Calu3 (cell line): Measurements from ENCODE around the gene YPEL3. TPM values are rescaled to one million over a fixed set of nuclear protein-coding genes. Genes with fewer than 3 reads are reported as not detected.

ENCODE experiments used
- BruUV-seq: library from RNA; stranded (reverse); fragments of 400-500 nt; replicated peaks from 2 replicates; lab custom pipeline; 2021; lab: Mats Ljungman, UMichigan
- CTCF ChIA-PET: fragments of 300-600 bp; sonication (Branson Sonifier 250); formaldehyde crosslinking; loops from one replicate; lab custom pipeline; 2022; ENCODE audit warnings: antibody characterized with exemption; lab: Charles Lee
- DNase-seq: peaks from one replicate; pipeline ENCODE4 v3.0.0; 2022
- H3K27ac Mint-ChIP-seq: one replicate; pipeline ENCODE4 v1.8.0; 2022; ENCODE audit warnings: mixed read lengths; ENCODE audit not compliant: unreplicated experiment
- H3K27me3 Mint-ChIP-seq: one replicate; pipeline ENCODE4 v1.8.0; 2022; ENCODE audit warnings: mixed read lengths; ENCODE audit not compliant: unreplicated experiment
- H3K36me3 Mint-ChIP-seq: one replicate; pipeline ENCODE4 v1.8.0; 2022; ENCODE audit warnings: mild to moderate bottlenecking, moderate library complexity, mixed read lengths; ENCODE audit not compliant: insufficient read depth, unreplicated experiment
- H3K4me1 Mint-ChIP-seq: one replicate; pipeline ENCODE4 v1.8.0; 2022; ENCODE audit warnings: mild to moderate bottlenecking, low read depth, mixed read lengths; ENCODE audit not compliant: unreplicated experiment
- H3K4me3 Mint-ChIP-seq: one replicate; pipeline ENCODE4 v1.8.0; 2022; ENCODE audit warnings: mild to moderate bottlenecking, low read depth, moderate library complexity, mixed read lengths; ENCODE audit not compliant: unreplicated experiment
- H3K9me3 Mint-ChIP-seq: one replicate; pipeline ENCODE4 v1.8.0; 2022; ENCODE audit warnings: low read depth, mixed read lengths; ENCODE audit not compliant: unreplicated experiment
- intact Hi-C: fragments of 100-400 bp; cut with micrococcal nuclease; formaldehyde crosslinking; loops from one replicate; pipeline ENCODE4 v1.10.0; 2022; ENCODE audit not compliant: unreplicated experiment
- total RNA-seq: library from RNA; stranded (reverse); gene quantifications from 2 replicates; pipeline ENCODE4 v1.2.3, GENCODE V29; 2022
- TF ChIP-seq, protein P1 (sequence below): fragments of 200-600 bp; IDR thresholded peaks from one replicate; pipeline ENCODE4 v1.8.0; 2022; ENCODE audit warnings: antibody characterized with exemption; ENCODE audit not compliant: unreplicated experiment

The YPEL3 gene
- total RNA-seq, 1 experiment from 2014 or later: 21.1 TPM

DNA sequence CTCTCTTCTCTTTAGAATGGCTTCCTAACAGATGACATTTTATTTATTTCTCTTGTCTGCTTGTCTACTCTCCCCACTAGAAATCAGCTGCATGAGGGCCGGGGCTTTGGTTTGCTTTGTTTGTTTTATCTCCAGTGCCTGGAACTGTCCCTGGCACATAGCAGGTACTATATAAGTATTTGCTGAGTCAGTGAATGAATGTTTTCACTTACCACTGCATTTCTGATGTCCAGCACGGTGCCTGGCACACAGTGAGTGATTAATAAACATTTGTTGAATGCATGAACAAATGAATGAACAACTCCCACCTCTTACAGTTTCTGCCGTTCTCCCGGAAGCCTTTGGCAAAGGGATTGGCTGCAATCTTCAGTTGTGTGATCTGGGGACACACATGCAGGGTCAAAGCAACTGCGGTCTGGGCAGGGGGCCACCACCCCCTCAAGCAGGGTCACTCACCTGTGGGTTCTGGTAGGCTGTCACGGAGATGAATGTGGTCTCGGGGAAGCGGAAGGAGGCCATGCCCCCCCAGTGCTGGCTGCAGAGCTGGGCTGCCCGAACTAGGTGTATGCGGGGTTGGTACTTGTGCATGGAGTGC lies 7.7 kb downstream of the YPEL3 start:
- Mint-ChIP-seq H3K36me3 (peaks cover 68% of the 10 kb centered on the region), H3K27me3 (no peaks in the 10 kb centered on the region), H3K4me1 (peaks cover 47% of the 10 kb centered on the region), H3K4me3 (no peak overlapping the region), H3K27ac (peak overlapping the region; percentile 67), H3K9me3 (no peaks in the 10 kb centered on the region)
- DNase-seq: no peak
- TF ChIP-seq, protein P1, sequence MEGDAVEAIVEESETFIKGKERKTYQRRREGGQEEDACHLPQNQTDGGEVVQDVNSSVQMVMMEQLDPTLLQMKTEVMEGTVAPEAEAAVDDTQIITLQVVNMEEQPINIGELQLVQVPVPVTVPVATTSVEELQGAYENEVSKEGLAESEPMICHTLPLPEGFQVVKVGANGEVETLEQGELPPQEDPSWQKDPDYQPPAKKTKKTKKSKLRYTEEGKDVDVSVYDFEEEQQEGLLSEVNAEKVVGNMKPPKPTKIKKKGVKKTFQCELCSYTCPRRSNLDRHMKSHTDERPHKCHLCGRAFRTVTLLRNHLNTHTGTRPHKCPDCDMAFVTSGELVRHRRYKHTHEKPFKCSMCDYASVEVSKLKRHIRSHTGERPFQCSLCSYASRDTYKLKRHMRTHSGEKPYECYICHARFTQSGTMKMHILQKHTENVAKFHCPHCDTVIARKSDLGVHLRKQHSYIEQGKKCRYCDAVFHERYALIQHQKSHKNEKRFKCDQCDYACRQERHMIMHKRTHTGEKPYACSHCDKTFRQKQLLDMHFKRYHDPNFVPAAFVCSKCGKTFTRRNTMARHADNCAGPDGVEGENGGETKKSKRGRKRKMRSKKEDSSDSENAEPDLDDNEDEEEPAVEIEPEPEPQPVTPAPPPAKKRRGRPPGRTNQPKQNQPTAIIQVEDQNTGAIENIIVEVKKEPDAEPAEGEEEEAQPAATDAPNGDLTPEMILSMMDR: no peak
- CTCF ChIA-PET: no interaction called here
- intact Hi-C loops: no loop called here
- BruUV-seq: no TSS peak

DNA sequence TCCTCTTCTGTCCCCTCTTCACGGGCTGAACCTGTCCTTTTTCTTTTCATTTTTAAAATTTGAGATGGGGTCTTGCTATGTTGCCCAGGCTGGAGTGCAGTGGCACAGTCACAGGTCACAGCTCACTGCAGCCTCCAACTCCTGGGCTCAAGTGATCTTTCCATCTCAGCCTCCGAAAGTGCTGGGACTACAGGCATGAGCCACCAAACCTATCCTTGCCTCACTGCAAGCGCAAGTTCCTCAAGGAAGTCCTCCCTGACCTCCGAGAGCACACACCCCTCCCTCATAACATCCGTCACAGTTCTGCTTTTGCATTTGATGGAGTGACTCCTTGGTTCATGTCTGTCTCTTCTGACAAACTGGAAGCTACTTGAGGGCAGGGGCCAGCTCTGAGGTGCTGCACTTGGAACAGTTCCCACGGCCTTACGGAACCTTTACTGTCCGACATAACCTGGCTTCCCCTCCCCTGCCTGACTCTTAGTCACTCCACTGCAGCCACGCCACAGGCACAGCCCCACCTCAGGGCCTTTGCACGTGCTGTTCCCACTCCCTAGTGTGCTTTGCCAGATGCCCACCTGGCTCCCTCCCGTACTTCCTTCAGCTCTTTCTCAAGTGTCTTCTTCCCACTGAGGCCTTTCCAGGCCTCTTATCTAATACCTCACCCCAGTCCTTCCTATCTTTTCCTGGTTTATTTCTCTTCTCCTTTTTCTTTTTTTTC lies 8.7 kb downstream of the YPEL3 start:
- H3K27ac Mint-ChIP-seq: no peak overlapping the region
- H3K27me3 Mint-ChIP-seq: no peaks in the 10 kb centered on the region
- no TSS peak for BruUV-seq
- no peak for DNase-seq
- H3K9me3 Mint-ChIP-seq: no peaks in the 10 kb centered on the region
- CTCF ChIA-PET: no interaction called here
- intact Hi-C loops: no loop called here
- peaks cover 72% of the 10 kb centered on the region for H3K36me3 Mint-ChIP-seq
- peaks cover 39% of the 10 kb centered on the region for H3K4me1 Mint-ChIP-seq
- no peak overlapping the region for H3K4me3 Mint-ChIP-seq
- TF ChIP-seq, protein P1: no peak

DNA sequence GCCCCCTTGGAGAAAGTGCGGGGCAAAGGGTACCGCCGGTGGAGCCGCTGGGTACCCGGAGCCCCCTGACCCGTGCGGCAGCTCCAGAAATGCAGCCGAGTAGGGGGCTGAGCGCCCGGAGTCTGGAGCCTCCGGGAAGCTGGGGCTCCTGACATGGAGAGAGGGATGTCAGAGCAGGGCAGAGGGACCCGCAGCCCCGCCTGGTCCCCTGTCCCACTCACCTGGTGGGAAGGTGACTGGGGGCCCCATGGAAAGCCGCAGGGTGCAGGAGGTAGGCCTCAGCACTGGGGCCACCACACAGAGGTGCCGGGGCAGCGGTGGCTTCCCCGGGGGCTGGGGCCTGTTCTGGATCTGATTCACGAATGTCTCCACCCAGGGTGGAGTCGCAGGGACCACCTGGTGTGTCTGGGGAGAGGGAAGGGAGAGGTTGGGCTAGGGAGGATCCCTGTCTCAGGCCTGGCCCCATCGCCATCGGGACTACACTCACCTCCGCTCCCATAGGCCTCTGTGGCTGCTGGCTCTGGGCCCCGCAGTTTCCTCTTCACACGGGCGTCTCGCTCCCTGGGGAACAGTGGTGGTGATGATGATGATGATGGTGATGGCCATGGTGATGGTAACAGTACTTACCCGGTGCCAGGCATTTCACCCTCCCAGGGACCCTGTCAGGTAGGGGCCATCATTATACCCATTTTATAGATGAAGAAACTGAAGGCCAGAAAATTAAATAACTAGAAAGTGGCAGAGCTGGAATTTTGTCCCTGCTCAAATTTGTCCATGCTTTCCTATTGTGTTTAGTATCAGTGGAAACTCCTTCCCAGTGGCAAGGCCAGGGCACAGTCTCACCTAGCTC lies 9.5 kb downstream of the YPEL3 start:
- H3K27me3 Mint-ChIP-seq: no peaks in the 10 kb centered on the region
- no peak overlapping the region for H3K4me3 Mint-ChIP-seq
- no peak for DNase-seq
- peaks cover 30% of the 10 kb centered on the region for H3K4me1 Mint-ChIP-seq
- CTCF ChIA-PET: no interaction called here
- BruUV-seq: no TSS peak
- H3K36me3 Mint-ChIP-seq: peaks cover 72% of the 10 kb centered on the region
- no peaks in the 10 kb centered on the region for H3K9me3 Mint-ChIP-seq
- H3K27ac Mint-ChIP-seq: peak overlapping the region; percentile 28
- intact Hi-C loops: no loop called here
- TF ChIP-seq, protein P1: no peak

DNA sequence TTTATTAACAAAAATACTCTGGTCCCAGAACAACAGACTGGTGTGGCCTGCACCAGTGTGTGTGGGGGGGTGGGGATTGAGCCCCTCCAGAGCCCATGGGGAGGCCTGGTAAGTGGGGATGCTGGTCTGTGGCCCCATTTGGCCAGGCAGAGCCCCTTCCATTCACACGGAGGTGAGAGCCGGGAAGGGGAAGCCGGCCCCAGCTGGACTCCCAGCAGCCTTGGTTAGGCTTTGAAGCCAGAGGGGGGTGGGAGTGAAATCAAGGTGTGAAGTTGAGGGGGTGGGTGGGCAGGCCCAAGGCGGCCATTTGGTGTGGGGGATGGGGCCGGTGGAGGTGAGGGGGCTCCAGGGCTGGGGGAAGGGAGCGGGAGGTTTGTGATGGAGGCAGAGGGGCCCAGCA lies 10.2 kb downstream of the YPEL3 start:
- Mint-ChIP-seq H3K36me3 (peaks cover 74% of the 10 kb centered on the region), H3K4me3 (no peak overlapping the region), H3K27me3 (no peaks in the 10 kb centered on the region), H3K9me3 (no peaks in the 10 kb centered on the region), H3K4me1 (peaks cover 28% of the 10 kb centered on the region), H3K27ac (no peak overlapping the region)
- BruUV-seq: no TSS peak
- intact Hi-C loops: no loop called here
- no peak for DNase-seq
- TF ChIP-seq, protein P1: no peak
- CTCF ChIA-PET: no interaction called here
